SK-N-SH (cell line): ENCODE data around the gene FRAT2. TPM values are rescaled to one million over a fixed set of nuclear protein-coding genes. Genes with fewer than 3 reads are reported as not detected.
A peak's percentile ranks its signal among the peaks of the same experiment; 100 is the strongest.

ENCODE experiments used
- CTCF ChIA-PET: fragments of 300-600, 350-600 bp; formaldehyde crosslinking; extraction: SDS; loops from one replicate; lab custom pipeline; 2021; lab: Yijun Ruan, JAX
- POLR2A ChIA-PET: fragments of 350-600 bp; sonication (Branson Sonifier 250); formaldehyde crosslinking; extraction: SDS; loops from one replicate; lab custom pipeline; 2020; ENCODE audit warnings: antibody characterized with exemption, inconsistent platforms; lab: Yijun Ruan, JAX
- DNase-seq: peaks from one replicate; pipeline ENCODE4 v3.0.0; 2012
- H2AFZ ChIP-seq: fragments of 200-600 bp; sonication (generic); 2 replicates; pipeline ENCODE4 v1.8.1; 2016; ENCODE audit warnings: antibody characterized with exemption, mild to moderate bottlenecking, low read depth
- H3F3A ChIP-seq: fragments of 200-600 bp; sonication (generic); replicated peaks from 2 replicates; pipeline ENCODE3; 2016; ENCODE audit warnings: antibody characterized with exemption, mild to moderate bottlenecking; ENCODE audit not compliant: insufficient read depth
- H3K27ac ChIP-seq, 2 experiments: fragments of 200-500 bp in 1 of 2; fragments of 200-600 bp in 1 of 2; sonication (Bioruptor generic) in 1 of 2; sonication (generic), shearing (Covaris generic) in 1 of 2; 2 replicates each; pipeline versions ENCODE4 v1.5.1 to v1.6.1; 2014 to 2016; ENCODE audit warnings: low read depth in 2 of 2, inconsistent platforms in 1 of 2, low read length in 1 of 2, mild to moderate bottlenecking in 1 of 2, mixed read lengths in 1 of 2
- H3K27me3 ChIP-seq: fragments of 200-600 bp; sonication (generic), shearing (Covaris generic); 2 replicates; pipeline ENCODE4 v1.6.1; 2016; ENCODE audit warnings: mixed run types; ENCODE audit not compliant: insufficient read depth
- H3K36me3 ChIP-seq, 2 experiments: fragments of 200-500 bp in 1 of 2; fragments of 200-600 bp in 1 of 2; sonication (Bioruptor generic) in 1 of 2; sonication (generic) in 1 of 2; replicated peaks in 1 of 2; 2 replicates each; pipeline versions ENCODE3 to v1.5.1; 2014 to 2016; ENCODE audit warnings: low read length in 1 of 2, mild to moderate bottlenecking in 1 of 2; ENCODE audit not compliant: insufficient read depth in 2 of 2, control insufficient read depth in 1 of 2
- H3K4me1 ChIP-seq, 2 experiments: fragments of 200-500 bp in 1 of 2; fragments of 200-600 bp in 1 of 2; sonication (Bioruptor generic) in 1 of 2; sonication (generic), shearing (Covaris generic) in 1 of 2; 2 replicates each; pipeline versions ENCODE4 v1.5.1 to v1.6.1; 2014 to 2016; ENCODE audit warnings: low read depth in 1 of 2, low read length in 1 of 2, mixed run types in 1 of 2; ENCODE audit not compliant: insufficient read depth in 2 of 2, control insufficient read depth in 1 of 2
- H3K4me2 ChIP-seq: fragments of 200-600 bp; sonication (generic), shearing (Covaris generic); 2 replicates; pipeline ENCODE4 v1.6.1; 2017; ENCODE audit warnings: mixed run types
- H3K4me3 ChIP-seq, 2 experiments: fragments of 200-500 bp in 1 of 2; fragments of 200-600 bp in 1 of 2; sonication (Bioruptor generic) in 1 of 2; sonication (generic), shearing (Covaris generic) in 1 of 2; 2 replicates each; pipeline versions ENCODE4 v1.5.1 to v1.8.1; 2014 to 2016; ENCODE audit warnings: low read depth in 2 of 2, inconsistent platforms in 1 of 2, low read length in 1 of 2, mild to moderate bottlenecking in 1 of 2, mixed read lengths in 1 of 2, moderate library complexity in 1 of 2
- H3K79me2 ChIP-seq: fragments of 200-600 bp; sonication (generic); 2 replicates; pipeline ENCODE4 v1.8.1; 2017; ENCODE audit warnings: mild to moderate bottlenecking; ENCODE audit not compliant: insufficient read depth
- H3K9ac ChIP-seq: fragments of 200-600 bp; sonication (generic); 2 replicates; pipeline ENCODE4 v1.6.1; 2017; ENCODE audit warnings: mixed run types
- H3K9me2 ChIP-seq: fragments of 200-600 bp; sonication (generic); 2 replicates; pipeline ENCODE4 v1.6.1; 2017; ENCODE audit warnings: mixed run types
- H3K9me3 ChIP-seq: fragments of 200-600 bp; sonication (generic); 2 replicates; pipeline ENCODE4 v1.6.1; 2017; ENCODE audit warnings: mixed run types, mild to moderate bottlenecking, moderate library complexity
- H4K20me1 ChIP-seq: fragments of 200-600 bp; sonication (generic); 2 replicates; pipeline ENCODE4 v1.6.1; 2017; ENCODE audit warnings: mild to moderate bottlenecking, mixed run types; ENCODE audit not compliant: insufficient read depth
- CTCF ChIP-seq: fragments of 200-600 bp; sonication (generic); IDR thresholded peaks from 2 replicates; pipeline ENCODE4 v1.6.1; 2017; ENCODE audit warnings: antibody characterized with exemption, mild to moderate bottlenecking, moderate library complexity
- FOSL2 ChIP-seq: IDR thresholded peaks from 2 replicates; pipeline ENCODE4 v1.4.0; 2012; ENCODE audit warnings: low read depth, mild to moderate bottlenecking, moderate library complexity, borderline replicate concordance
- NRF1 ChIP-seq: IDR thresholded peaks from 2 replicates; pipeline ENCODE4 v1.6.1; 2012; ENCODE audit warnings: low read depth, mild to moderate bottlenecking, low read length
- PBX3 ChIP-seq: IDR thresholded peaks from 2 replicates; pipeline ENCODE4; 2012
- POLR2AphosphoS5 ChIP-seq: IDR thresholded peaks from 2 replicates; pipeline ENCODE4 v1.6.1; 2012; ENCODE audit warnings: low read depth, low read length
- RAD21 ChIP-seq: IDR thresholded peaks from 2 replicates; pipeline ENCODE4 v1.6.1; 2012; ENCODE audit warnings: mild to moderate bottlenecking, low read length
- RFX5 ChIP-seq: IDR thresholded peaks from 2 replicates; pipeline ENCODE4 v1.6.1; 2012; ENCODE audit warnings: mild to moderate bottlenecking, improper control_type of control experiment, low read length
- SIN3A ChIP-seq: IDR thresholded peaks from 2 replicates; pipeline ENCODE4 v1.6.1; 2012; ENCODE audit warnings: low read depth, mild to moderate bottlenecking, low read length, moderate library complexity, borderline replicate concordance
- SMC3 ChIP-seq: IDR thresholded peaks from 2 replicates; pipeline ENCODE4 v1.6.1; 2012; ENCODE audit warnings: low read depth, low read length, improper control_type of control experiment
- TAF1 ChIP-seq: IDR thresholded peaks from 2 replicates; pipeline ENCODE4 v1.6.1; 2012; ENCODE audit warnings: low read depth, mild to moderate bottlenecking, low read length, moderate library complexity, borderline replicate concordance
- TEAD4 ChIP-seq: IDR thresholded peaks from 2 replicates; pipeline ENCODE4 v1.4.0; 2012; ENCODE audit warnings: mild to moderate bottlenecking, borderline replicate concordance; ENCODE audit not compliant: insufficient read depth
- USF2 ChIP-seq: fragments of 150-350 bp; IDR thresholded peaks from 2 replicates; pipeline ENCODE4 v1.6.1; 2017; ENCODE audit warnings: antibody characterized with exemption, low read length, low read depth, borderline replicate concordance
- YY1 ChIP-seq: IDR thresholded peaks from 2 replicates; pipeline ENCODE4 v1.4.0; 2012; ENCODE audit warnings: low read depth, mild to moderate bottlenecking
- WGBS: methylation state at CpG from one replicate; pipeline ENCODE4 v1.1.6; 2017; ENCODE audit warnings: low lambda C conversion rate; 5-methylcytosine and 5-hydroxymethylcytosine counted together
- polyA plus RNA-seq, 3 experiments: library from polyadenylated mRNA; depleted of rRNA; stranded (reverse); fragments of >200 nt; gene quantifications; 2 replicates each; pipeline ENCODE4 v1.2.3, GENCODE V29; 2012
- TF ChIP-seq, protein P1 (sequence below): IDR thresholded peaks from 2 replicates; pipeline ENCODE4 v1.6.1; 2012; ENCODE audit warnings: mild to moderate bottlenecking, low read depth, low read length, moderate library complexity
- TF ChIP-seq, protein P2 (sequence below): IDR thresholded peaks from 2 replicates; pipeline ENCODE4 v1.4.0; 2012; ENCODE audit warnings: low read depth, borderline replicate concordance

The FRAT2 gene
- polyA plus RNA-seq, 1 of the 3 experiments (the other 2 are of a cell fraction) = 2.4 TPM

GRCh38 chr10:97333351-97333600 is 1.3 kb downstream of the FRAT2 start:
- 0 out of 2 replicates have a peak overlapping the region, but pooled peaks have one; percentile 36 for H2AFZ ChIP-seq
- peak overlapping the region; percentile 77 to 83 for H3K4me3 ChIP-seq
- CTCF ChIA-PET = interaction anchor here (0.6 to 4.2 kb wide), 10 partner anchors 11 to 75 kb away, joined by 3 to 31 read pairs (median 4); partner anchors contain the start of genes ARHGAP19 and FRAT1
- no peaks in the 10 kb centered on the region for H3K9me2 ChIP-seq
- peak; percentile 58 for DNase-seq
- peaks cover 0 to 21% of the 10 kb centered on the region in 2 experiments; a peak in 1 of 4 replicates for H3K4me1 ChIP-seq
- no peaks in the 10 kb centered on the region for H3K9me3 ChIP-seq
- no peaks in the 10 kb centered on the region; the same call in 1 of the 2 replicates for H3K79me2 ChIP-seq
- H3K4me2 ChIP-seq = peak overlapping the region; percentile 94
- H3K36me3 ChIP-seq = no peaks in the 10 kb centered on the region
- TF ChIP-seq USF2 (no peak), RFX5 (no peak), SIN3A (no peak), RAD21 (peak; percentile 27; the same call in 1 of the 2 replicates), CTCF (peak; percentile 30), FOSL2 (no peak), PBX3 (no peak), POLR2AphosphoS5 (no peak), TEAD4 (no peak), NRF1 (no peak), TAF1 (no peak), YY1 (no peak), SMC3 (no peak)
- TF ChIP-seq, protein P1, sequence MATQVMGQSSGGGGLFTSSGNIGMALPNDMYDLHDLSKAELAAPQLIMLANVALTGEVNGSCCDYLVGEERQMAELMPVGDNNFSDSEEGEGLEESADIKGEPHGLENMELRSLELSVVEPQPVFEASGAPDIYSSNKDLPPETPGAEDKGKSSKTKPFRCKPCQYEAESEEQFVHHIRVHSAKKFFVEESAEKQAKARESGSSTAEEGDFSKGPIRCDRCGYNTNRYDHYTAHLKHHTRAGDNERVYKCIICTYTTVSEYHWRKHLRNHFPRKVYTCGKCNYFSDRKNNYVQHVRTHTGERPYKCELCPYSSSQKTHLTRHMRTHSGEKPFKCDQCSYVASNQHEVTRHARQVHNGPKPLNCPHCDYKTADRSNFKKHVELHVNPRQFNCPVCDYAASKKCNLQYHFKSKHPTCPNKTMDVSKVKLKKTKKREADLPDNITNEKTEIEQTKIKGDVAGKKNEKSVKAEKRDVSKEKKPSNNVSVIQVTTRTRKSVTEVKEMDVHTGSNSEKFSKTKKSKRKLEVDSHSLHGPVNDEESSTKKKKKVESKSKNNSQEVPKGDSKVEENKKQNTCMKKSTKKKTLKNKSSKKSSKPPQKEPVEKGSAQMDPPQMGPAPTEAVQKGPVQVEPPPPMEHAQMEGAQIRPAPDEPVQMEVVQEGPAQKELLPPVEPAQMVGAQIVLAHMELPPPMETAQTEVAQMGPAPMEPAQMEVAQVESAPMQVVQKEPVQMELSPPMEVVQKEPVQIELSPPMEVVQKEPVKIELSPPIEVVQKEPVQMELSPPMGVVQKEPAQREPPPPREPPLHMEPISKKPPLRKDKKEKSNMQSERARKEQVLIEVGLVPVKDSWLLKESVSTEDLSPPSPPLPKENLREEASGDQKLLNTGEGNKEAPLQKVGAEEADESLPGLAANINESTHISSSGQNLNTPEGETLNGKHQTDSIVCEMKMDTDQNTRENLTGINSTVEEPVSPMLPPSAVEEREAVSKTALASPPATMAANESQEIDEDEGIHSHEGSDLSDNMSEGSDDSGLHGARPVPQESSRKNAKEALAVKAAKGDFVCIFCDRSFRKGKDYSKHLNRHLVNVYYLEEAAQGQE = no peak
- TF ChIP-seq, protein P2, sequence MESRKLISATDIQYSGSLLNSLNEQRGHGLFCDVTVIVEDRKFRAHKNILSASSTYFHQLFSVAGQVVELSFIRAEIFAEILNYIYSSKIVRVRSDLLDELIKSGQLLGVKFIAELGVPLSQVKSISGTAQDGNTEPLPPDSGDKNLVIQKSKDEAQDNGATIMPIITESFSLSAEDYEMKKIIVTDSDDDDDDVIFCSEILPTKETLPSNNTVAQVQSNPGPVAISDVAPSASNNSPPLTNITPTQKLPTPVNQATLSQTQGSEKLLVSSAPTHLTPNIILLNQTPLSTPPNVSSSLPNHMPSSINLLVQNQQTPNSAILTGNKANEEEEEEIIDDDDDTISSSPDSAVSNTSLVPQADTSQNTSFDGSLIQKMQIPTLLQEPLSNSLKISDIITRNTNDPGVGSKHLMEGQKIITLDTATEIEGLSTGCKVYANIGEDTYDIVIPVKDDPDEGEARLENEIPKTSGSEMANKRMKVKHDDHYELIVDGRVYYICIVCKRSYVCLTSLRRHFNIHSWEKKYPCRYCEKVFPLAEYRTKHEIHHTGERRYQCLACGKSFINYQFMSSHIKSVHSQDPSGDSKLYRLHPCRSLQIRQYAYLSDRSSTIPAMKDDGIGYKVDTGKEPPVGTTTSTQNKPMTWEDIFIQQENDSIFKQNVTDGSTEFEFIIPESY = no peak
- TF ChIP-seq, all 33 proteins: peak for 2
- Histone ChIP-seq H3K27ac (no peak overlapping the region), H3F3A (peaks cover 19% of the 10 kb centered on the region), H3K9ac (peak overlapping the region; percentile 26; the same call in 1 of the 2 replicates), H3K27me3 (no peaks in the 10 kb centered on the region), H4K20me1 (peaks cover 7% of the 10 kb centered on the region; the same call in 1 of the 2 replicates)
- POLR2A ChIA-PET = interaction anchor here (1.2 to 2.1 kb wide), 2 partner anchors 13 to 17 kb away, joined by 3 to 7 read pairs; no protein-coding TSS in a partner anchor
- WGBS = 33% methylated on average over 7 of the region's 7 CpGs
